GM21528 (cell line): ENCODE data around the gene TBC1D3.
"Not testable (repeated sequence)": the region's sequence is repeated elsewhere in the genome, so short reads cannot be mapped to it uniquely, and the experiment has no call there.

Source experiments
- ATAC-seq: cut with Tn5 transposase; IDR thresholded peaks from one replicate; pipeline ENCODE4 v1.9.1; 2021; ENCODE audit warnings: mild to moderate bottlenecking, moderate library complexity; ENCODE audit not compliant: unreplicated experiment, low FRiP score

Gene TBC1D3

DNA sequence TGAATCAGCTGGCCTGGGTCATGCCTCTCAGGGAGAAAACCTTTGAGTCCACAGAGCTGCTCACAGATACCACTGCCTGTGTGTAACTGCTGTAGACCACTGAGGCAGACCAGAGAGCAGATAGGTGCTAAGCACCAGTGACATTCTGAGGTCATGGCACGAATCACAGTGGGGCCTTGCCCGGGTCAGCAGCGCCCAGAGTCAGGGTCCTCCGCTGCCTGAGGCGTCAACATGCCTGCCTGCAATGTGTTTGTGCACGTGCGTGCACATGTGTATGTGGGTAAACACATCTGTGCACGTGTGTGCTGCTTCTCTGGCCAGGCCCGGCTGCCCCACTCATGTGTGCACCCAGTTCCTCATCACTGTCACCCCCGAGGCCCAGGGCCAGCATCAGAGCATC, at the start of gene TBC1D3:
Gene TBC1D3 (minus strand): TSS at position 101 of the 400 bp plus-strand sequence. CDS start 1,526 bp downstream, outside the sequence.
- not testable (repeated sequence) for ATAC-seq

DNA sequence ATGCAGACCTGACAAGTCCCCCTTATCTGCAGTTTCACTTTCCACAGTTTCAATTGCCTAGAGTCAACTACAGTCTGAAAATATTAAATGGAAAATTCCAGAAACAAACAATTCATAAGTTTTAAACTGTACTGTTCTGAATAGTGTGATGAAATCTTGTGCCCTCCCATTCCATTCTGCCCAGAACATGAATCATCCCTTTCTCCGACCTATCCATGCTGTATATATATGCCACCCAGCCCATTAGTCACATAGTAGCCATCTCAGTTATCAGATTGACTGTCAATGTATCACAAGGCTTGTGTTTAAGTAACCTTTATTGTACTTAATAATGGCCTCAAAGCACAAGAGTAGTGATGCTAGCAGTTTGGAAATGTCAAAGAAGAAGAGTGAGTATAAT, 40.4 kb upstream of the TBC1D3 start:
- ATAC-seq = not testable (repeated sequence)

DNA sequence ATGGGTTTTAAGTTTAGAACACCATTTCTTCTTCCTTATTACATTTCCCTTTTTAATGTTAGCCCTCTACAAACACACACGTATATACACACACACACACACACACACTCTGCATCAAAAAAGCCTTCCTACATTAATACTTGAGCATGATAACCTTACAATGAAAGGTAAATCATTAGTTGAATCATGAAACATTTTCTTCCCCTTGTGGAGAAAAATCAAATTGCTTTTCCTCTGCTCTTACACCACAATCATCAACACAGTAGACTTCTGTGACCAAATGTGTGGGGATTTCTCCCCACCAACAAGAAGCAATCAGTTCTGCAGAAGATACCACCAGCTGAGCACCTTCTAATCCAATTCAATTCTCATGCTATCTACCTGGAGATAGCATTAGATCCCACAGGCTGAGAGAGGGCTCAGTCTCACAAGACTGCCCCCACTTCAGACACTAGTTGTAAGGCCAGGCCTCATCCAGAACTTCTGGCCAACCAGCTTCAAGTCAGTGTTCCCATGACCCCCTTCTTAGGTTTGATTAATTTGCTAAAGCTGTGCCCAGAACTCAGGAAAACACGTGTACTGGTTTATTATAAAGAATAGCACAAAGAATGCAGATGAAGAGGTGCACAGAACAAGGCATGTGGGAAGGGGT, 33.6 kb upstream of the TBC1D3 start:
- not testable (repeated sequence) for ATAC-seq

DNA sequence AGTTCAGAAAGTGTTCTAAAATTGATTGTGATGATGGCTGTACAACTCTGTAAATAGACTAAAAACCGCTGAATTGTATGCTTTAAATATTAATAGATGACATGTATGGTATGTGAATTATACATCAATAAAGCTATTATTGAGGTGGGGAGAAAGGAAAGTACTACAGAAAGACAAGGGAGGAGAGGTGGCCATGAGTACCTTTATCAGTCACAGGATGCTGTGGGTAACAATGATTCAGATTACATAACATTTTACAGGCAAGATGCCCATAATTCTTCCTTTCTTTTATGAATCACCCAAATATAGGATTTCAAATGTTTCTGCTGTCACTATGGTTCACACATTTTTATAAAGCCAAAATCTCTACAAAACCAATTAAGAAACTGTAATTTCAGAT, 28.5 kb upstream of the TBC1D3 start:
- not testable (repeated sequence) for ATAC-seq

DNA sequence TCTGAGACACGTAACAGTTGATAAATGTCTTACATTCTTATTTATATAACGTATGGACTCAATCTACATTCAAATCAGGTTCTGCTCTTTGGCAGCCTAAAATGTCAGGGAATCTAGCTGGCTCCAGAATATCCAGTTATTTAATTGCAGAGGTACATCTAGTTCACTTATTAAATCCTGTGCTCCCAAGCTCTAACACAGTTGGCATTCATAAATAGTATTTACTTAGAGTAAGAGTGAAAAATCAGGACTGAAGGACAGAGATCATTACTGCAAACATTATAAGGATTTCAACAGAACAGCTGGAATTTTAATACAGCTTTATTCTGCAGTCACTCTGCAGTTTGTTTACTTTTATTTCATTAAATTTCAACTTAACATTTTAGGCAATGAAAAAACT, 7.9 kb upstream of the TBC1D3 start:
- ATAC-seq = not testable (repeated sequence)

DNA sequence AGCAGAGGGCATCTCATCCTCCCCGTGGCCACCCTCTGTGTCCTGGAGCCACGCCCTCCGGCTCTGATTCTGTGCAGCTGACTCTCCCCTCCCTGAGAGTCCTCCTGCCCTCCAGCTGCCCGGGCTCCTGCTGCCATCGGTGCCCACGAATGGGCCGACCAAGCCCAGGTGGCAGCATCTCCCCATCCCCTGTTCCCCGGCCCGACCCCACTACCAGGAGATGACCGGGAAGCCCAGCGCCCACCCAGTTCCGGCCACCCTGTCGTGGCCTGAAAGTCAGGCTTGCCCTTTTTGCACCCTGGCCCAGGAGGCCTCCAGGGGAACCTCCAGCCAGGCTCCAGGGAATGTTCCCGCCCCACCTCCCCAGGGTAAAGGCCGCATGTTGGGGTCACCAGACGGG, 57.5 kb downstream of the TBC1D3 start:
- not testable (repeated sequence) for ATAC-seq
